ENCODE data around the gene PBX3.

DNA sequence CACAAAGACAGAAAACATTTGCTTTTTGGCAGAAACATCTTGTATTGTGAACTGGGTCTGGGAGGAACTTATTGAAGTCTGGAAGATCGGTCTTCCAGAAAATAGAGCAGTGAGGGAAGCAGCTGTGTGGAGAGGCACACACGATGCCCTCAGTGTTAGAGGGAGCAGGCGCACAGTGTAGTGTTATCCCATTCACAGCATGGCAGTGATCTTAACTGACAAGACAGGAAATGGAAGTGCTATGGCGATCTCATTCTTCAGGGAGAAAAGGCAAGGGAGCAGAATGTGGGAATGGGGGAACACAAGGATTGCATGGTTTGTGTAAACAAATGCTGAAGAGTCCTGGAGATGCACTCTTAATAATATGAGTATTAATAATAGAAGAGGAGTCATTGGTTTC, 161.0 kb downstream of the PBX3 start:
- TF ChIP-seq ZIK1 (CRISPR knock-in tag; IDR thresholded peaks at IDR 0.05; ENCODE audit: borderline replicate concordance, low read depth), result no peak
- TF ChIP-seq TAF1 (CRISPR knock-in tag; IDR thresholded peaks at IDR 0.05), result no peak
- TF ChIP-seq FOXK1 (CRISPR knock-in tag; IDR thresholded peaks at IDR 0.05; ENCODE audit: borderline replicate concordance, low read depth), result no peak
- TF ChIP-seq, protein P1, sequence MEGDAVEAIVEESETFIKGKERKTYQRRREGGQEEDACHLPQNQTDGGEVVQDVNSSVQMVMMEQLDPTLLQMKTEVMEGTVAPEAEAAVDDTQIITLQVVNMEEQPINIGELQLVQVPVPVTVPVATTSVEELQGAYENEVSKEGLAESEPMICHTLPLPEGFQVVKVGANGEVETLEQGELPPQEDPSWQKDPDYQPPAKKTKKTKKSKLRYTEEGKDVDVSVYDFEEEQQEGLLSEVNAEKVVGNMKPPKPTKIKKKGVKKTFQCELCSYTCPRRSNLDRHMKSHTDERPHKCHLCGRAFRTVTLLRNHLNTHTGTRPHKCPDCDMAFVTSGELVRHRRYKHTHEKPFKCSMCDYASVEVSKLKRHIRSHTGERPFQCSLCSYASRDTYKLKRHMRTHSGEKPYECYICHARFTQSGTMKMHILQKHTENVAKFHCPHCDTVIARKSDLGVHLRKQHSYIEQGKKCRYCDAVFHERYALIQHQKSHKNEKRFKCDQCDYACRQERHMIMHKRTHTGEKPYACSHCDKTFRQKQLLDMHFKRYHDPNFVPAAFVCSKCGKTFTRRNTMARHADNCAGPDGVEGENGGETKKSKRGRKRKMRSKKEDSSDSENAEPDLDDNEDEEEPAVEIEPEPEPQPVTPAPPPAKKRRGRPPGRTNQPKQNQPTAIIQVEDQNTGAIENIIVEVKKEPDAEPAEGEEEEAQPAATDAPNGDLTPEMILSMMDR (CRISPR knock-in tag; IDR thresholded peaks at IDR 0.05), result no peak
- TF ChIP-seq MIXL1 (CRISPR knock-in tag; IDR thresholded peaks at IDR 0.05), result no peak
- TF ChIP-seq, protein P2, sequence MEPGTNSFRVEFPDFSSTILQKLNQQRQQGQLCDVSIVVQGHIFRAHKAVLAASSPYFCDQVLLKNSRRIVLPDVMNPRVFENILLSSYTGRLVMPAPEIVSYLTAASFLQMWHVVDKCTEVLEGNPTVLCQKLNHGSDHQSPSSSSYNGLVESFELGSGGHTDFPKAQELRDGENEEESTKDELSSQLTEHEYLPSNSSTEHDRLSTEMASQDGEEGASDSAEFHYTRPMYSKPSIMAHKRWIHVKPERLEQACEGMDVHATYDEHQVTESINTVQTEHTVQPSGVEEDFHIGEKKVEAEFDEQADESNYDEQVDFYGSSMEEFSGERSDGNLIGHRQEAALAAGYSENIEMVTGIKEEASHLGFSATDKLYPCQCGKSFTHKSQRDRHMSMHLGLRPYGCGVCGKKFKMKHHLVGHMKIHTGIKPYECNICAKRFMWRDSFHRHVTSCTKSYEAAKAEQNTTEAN (CRISPR knock-in tag; conservative IDR thresholded peaks at IDR 0.05), result no peak
- TF ChIP-seq GTF2F1 (IDR thresholded peaks at IDR 0.05; ENCODE audit: low read length), result no peak
- TF ChIP-seq POLR2AphosphoS5 (IDR thresholded peaks at IDR 0.05; ENCODE audit: low read depth, low read length), result no peak
- TF ChIP-seq MEIS2 (CRISPR knock-in tag; IDR thresholded peaks at IDR 0.05), result no peak
- TF ChIP-seq, protein P3, sequence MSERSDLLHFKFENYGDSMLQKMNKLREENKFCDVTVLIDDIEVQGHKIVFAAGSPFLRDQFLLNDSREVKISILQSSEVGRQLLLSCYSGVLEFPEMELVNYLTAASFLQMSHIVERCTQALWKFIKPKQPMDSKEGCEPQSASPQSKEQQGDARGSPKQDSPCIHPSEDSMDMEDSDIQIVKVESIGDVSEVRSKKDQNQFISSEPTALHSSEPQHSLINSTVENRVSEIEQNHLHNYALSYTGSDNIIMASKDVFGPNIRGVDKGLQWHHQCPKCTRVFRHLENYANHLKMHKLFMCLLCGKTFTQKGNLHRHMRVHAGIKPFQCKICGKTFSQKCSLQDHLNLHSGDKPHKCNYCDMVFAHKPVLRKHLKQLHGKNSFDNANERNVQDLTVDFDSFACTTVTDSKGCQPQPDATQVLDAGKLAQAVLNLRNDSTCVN (CRISPR knock-in tag; IDR thresholded peaks at IDR 0.05; ENCODE audit: borderline replicate concordance), result no peak

All from HepG2 (cell line).